GM13977 (cell line): ENCODE results near the gene FSTL4.

ENCODE experiments used
- DNase-seq: peaks from one replicate; pipeline ENCODE4 v3.0.0; 2012; ENCODE audit warnings: low spot score
- in situ Hi-C: fragments of 300-500 bp; cut with MboI; formaldehyde crosslinking; loops from one replicate; pipeline ENCODE4 v1.12.0; 2022; ENCODE audit warnings: low sequenced_read_pairs, low pct_unique_long_range_greater_than_20kb, mixed read lengths, inconsistent platforms; ENCODE audit not compliant: unreplicated experiment
- TF ChIP-seq, protein P1 (sequence below): IDR thresholded peaks from 2 replicates; pipeline ENCODE4 v1.5.1; 2012; ENCODE audit warnings: mild to moderate bottlenecking, control low read depth; ENCODE audit not compliant: insufficient read depth; ENCODE audit errors: extremely low read depth, missing control alignments

FSTL4 gene

DNA sequence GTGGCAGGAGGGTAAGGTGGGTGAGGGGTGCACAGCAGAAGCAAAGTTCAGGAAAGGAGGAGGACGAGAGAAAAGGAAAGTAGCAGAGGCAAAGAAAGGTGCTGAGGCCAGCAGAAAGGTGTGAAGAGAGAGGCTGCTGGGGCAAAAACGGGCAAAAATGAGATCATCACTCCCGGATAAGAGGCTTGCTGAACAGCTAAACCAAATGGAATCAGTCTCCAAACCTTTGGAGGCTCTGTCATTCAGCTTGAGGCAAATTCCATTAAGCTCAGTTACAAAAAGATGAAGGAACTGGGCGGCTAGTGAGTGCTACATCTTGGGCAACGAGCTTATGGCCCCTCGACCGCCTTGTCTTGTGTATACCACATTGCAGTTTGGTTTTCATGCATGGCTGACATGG lies 136.4 kb downstream of the FSTL4 start:
- DNase-seq, result no peak
- TF ChIP-seq, protein P1, sequence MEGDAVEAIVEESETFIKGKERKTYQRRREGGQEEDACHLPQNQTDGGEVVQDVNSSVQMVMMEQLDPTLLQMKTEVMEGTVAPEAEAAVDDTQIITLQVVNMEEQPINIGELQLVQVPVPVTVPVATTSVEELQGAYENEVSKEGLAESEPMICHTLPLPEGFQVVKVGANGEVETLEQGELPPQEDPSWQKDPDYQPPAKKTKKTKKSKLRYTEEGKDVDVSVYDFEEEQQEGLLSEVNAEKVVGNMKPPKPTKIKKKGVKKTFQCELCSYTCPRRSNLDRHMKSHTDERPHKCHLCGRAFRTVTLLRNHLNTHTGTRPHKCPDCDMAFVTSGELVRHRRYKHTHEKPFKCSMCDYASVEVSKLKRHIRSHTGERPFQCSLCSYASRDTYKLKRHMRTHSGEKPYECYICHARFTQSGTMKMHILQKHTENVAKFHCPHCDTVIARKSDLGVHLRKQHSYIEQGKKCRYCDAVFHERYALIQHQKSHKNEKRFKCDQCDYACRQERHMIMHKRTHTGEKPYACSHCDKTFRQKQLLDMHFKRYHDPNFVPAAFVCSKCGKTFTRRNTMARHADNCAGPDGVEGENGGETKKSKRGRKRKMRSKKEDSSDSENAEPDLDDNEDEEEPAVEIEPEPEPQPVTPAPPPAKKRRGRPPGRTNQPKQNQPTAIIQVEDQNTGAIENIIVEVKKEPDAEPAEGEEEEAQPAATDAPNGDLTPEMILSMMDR, result no peak
- in situ Hi-C loops, result no loop called here

DNA sequence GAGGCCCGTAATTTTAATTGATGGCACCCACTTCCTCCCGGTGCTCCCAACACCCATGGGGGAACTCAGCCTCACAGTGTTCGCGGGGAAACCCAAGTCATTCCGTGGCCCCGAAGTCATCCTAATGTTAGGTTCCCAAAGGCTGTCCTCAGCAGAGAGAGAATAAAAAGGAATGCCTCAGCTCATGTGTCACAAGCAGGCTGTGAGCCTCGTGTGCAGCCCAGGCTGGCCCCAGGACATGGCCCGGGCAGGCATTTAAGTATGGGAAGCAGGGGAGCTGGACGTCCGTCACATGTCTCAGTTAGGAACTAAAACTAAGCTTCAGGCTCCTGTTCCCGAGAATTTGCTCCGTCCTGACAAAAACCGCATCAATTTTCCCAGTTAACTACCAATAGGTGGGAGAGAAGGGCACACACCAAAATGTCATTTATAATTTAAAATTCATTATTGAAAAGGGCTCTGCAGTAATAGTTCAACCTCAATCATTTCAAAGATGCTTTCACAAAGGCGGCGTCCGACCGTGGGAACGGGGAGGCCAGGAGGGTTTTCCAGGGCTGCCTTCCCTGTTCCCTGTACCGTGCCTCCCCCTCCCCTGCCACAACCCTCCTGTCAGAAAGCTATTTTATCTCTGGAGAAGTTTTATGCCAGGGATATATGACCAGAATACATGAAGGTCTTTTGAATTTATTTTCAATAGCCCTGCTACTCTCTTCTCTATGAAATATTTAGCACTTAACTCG lies 137.3 kb downstream of the FSTL4 start:
- no peak for DNase-seq
- TF ChIP-seq, protein P1, result no peak
- in situ Hi-C loops, result no loop called here

DNA sequence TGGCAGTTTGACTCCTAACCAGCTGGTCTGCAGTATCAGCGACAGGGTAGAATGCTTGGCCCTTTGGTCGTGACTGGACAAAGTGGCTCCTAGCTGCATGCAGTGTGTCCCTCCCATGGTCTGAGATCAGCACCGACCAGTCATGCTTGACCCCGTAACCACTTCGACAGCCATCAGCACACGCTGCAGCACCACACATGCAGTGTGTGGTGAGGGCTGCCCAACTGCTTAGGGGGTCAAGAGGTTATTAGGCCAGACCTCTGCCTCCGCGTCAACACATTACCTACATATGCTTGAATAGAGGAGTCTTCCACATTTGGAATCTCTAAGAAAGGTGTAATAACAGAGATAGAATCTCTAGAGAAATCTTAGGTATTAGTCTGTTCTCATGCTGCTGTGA lies 139.1 kb downstream of the FSTL4 start:
- in situ Hi-C loops, result no loop called here
- DNase-seq, result no peak
- TF ChIP-seq, protein P1, result no peak

DNA sequence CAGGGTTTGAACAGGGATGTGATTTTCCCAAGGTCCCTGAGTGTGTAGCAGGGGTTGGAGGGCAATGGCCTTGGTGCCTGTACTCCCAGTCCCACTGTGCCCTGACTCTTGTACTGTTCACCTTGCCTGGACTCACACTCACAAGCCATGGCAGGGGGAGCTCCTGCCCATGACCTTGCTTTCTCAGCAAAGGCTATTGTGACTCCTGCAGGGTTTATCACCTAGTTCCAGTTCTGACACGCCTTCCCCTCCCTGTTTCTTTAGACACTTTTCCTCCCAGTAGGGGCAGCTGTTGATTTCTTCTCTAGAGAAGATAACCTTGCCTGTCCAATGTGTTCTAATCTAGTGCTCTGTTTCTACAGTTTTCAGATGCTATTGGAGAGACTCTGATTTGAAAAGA lies 139.5 kb downstream of the FSTL4 start:
- in situ Hi-C loops, result no loop called here
- DNase-seq, result no peak
- TF ChIP-seq, protein P1, result no peak

DNA sequence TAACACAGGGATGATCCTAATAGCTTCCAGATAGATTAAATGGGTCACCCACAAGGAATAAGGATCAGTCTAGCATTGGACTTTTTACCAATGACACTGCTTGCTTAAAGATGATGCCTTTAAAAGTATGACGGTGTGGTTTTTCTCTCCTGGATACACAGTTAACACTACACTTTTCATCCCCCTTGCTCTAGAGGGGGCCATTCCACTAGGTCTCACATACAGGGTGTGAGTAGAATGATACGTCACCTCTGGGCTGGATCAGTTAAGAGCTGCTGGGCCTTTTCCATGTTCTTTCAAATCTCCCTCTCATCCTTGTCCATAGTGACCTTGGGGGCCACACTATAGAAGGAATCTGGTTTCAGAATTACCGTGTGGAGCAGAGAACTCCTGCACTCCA lies 140.6 kb downstream of the FSTL4 start:
- in situ Hi-C loops, result no loop called here
- DNase-seq, result no peak
- TF ChIP-seq, protein P1, result no peak

DNA sequence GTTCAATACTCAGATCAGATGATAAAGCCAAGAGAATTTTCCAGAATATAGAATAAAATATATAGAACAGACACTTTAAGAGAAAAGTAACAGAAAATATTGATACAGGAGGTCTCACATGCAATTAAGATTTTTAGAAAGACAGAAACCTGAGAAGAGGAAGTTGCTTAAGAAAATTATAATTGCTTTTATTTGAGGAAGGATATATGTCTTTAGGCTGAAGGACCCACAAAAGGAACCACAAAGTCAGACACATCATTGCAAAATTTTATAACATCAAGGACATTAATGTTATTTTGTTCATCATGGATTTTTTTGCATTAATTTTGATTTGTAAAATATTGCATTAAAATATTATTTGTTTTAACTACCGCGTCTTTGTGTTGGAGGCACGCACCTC lies 141.5 kb downstream of the FSTL4 start:
- in situ Hi-C loops, result no loop called here
- DNase-seq, result no peak
- TF ChIP-seq, protein P1, result no peak
